Hematopoietic multipotent progenitor cell treated with erythropoietin and hydrocortisone succinate and interleukin-3 and kit ligand, for 6 days (in vitro differentiated cells): ENCODE measurements around the gene IL10RB.
"Not testable (repeated sequence)": the region's sequence is repeated elsewhere in the genome, so short reads cannot be mapped to it uniquely, and the experiment has no call there.

Experiments used
- DNase-seq: peaks from one replicate; pipeline ENCODE4 v3.0.0-alpha.2; 2015

IL10RB gene

GRCh38 chr21:33266050-33266788, at the start of gene IL10RB:
IL10RB (plus strand) TSS chr21:33266367; CDS start chr21:33266466, 99 bp downstream.
- peak; percentile 85 for DNase-seq

GRCh38 chr21:33217138-33217520, 49.0 kb upstream of the IL10RB start:
- no peak for DNase-seq

- DNase-seq: no peak
Observed at GRCh38 chr21:33219300-33219699, 46.9 kb upstream of the IL10RB start.

DNA sequence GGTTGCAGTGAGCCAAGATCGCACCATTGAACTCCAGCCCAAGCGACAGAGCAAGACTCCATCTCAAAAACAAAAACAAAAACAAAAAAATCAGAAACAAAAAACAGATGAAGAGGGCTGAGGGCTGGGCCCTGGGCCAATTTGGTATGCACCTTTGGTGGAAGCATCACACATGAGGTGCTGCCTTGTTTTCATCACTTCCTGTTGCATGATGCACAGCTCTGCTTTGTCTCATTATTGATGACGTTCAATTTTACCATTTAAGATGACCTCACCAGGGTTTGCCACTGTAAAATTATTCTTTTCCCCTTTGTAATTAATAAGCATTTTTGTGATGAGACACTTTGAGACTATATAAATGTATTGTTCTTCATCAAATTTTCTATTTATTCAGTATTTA, 46.2 kb upstream of the IL10RB start:
- DNase-seq: no peak

DNA sequence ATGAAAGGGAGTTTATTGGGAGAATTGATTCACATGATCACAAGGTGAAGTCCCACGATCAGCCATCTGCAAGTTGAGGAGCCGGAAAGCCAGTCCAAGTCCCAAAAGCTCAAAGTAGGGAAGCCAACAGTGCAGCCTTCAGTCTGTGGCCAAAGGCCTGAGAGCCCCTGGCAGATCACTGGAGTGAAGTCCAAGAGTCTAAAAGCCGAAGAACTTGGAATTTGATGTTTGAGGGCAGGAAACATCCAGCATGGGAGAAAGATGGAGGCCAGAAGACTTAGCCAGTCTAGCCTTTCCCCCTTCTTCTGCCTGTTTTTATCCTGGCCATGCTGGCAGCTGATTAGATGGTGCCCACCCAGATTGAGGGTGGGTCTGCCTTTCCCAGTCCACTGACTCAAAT, 40.8 kb upstream of the IL10RB start:
- DNase-seq: not testable (repeated sequence)

GRCh38 chr21:33228455-33228854, 37.7 kb upstream of the IL10RB start:
- no peak for DNase-seq

GRCh38 chr21:33229099-33229783, 36.9 kb upstream of the IL10RB start:
- DNase-seq: no peak

- DNase-seq: peak; percentile 74
Observed at GRCh38 chr21:33229784-33230544, 36.2 kb upstream of the IL10RB start, which contains the start of gene IFNAR2. IFNAR2 (plus strand) TSS chr21:33229938; CDS start chr21:33241923, 11,985 bp downstream.

- DNase-seq: peak; percentile 63
Observed at GRCh38 chr21:33230545-33231324, 35.4 kb upstream of the IL10RB start.

GRCh38 chr21:33231526-33231925, 34.6 kb upstream of the IL10RB start:
- no peak for DNase-seq

DNA sequence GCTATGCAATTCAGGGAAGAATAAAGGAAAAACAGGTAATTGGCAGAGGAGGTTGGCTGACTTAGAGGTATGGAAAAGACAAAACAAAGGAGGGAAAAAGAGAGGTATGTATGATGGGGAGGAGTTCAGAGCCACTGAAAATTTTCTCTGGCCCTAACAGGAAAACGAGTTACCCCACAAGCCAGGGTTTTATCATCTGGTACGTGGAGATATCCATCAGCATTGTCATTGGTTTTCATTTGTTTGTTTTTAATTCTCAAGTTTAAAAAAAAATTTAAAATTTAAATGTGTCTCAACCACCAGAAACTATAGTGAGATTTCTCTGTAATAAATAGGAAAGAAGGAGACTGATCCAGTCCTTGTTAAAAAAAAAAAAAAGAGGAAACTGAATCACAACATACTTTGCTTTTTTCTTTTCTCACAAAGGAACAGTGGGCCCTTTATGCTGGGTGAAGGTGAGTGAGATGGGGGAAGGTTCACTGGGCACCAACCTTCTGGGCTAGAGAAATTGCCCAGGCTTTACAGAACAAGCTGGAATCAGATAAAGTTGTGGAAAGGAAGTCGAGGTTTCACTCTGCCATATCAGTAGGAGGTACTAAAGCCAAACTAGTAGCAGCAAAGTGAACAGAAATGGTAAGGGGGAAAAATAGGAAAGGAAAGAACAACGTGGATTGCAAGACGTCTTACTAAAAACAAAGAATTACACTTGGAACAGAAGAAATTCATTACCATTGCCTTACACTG, 33.7 kb upstream of the IL10RB start:
- peak; percentile 71 for DNase-seq

DNA sequence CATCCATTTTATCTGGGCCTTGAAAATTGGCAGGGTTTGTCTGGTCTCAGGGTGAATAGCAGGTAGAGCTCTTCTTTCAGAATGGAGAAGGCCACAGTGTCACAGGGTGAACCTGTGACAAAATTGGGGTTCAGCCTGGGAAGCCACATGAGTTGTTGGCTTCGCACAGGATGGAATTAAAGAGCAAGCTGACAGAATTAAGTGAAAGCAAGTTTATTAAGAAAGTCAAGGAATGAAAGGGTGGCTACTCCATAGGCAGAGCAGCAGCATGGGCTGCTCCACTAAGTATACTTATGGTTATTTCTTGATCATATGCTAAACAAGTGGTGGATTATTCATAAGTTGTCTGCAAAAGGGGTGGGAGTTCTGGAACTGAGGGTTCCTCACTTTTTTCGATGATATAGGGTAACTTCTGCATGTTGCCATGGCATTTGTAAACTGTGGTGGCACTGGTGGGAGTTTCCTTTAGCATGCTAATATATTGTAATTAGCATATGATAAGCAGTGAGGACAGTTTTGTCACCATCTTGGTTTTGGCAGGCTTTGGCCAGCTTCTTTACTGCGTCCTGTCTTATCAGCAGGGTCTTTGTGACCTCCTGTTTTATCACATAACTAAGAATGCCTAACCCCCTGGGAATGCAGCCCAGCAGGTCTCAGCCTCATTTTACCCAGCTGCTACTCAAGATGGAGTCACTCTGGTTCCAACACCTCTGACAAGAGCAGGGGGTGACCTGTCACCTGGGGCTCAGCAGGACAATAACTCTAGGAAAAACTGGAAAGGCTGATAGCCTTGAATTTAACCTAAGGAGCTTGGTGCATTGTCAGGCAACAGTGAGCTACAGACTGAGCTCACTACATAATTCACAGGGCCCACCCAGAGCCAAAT, 31.3 kb upstream of the IL10RB start:
- DNase-seq: no peak

- DNase-seq: no peak
Observed at GRCh38 chr21:33236013-33236686, 30.0 kb upstream of the IL10RB start.

- no peak for DNase-seq
Observed at GRCh38 chr21:33236766-33237165, 29.4 kb upstream of the IL10RB start.

DNA sequence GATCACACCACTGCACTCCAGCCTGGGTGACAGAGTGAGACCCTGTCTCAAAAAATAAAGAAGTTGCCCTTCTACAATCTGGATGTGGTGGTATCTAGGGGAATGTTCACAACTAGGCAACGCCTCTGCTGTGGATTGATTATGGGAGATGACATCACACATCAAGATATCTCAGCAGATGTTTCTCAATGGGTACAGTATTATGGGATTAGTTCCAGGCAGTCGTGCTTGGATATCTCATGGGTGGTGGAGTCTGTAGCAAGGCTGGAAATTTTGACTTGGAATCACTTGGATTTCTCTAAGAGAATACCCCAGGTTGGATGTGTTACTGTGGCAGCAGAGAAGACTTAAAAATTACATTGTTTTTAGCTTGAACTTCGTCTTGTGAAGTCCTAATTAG, 28.7 kb upstream of the IL10RB start:
- DNase-seq: no peak

DNA sequence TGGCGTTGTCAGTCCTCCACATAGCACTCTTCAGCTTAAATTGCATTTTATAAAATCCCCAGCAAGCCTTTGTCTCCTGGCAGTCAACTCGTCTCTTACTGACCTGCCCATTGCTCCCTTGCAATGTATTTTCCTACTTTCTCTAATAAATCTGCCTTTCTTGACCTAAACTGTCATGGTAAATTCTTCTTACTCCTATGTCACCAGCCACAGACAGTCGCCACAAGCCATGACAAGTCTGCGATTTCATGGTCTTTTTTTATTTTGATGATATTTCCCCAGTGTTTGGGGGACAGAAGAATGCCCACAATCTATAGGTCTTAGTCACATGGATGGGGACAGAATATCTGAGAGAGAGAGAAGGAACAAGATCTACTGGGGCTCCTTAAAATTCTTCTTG, 28.0 kb upstream of the IL10RB start:
- no peak for DNase-seq

GRCh38 chr21:33238565-33239255, 27.5 kb upstream of the IL10RB start:
- no peak for DNase-seq

DNA sequence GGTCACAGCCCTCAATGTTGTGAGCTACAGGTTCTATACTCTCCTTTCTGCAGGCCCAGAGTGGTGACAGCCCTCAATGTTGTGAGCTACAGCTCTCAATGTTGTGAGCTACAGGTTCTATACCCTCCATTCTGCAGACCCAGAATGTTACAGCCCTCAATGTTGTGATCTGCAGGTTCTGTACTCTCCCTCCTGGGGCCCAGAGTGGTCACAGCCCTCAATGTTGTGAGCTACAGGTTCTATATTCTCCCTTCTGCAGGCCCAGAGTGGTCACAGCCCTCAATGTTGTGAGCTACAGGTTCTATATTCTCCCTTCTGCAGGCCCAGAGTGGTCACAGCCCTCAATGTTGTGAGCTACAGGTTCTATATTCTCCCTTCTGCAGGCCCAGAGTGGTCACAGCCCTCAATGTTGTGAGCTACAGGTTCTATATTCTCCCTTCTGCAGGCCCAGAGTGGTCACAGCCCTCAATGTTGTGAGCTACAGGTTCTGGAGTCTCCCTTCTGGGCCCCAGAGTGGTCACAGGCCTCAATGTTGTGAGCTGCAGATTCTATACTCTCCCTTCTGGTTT, 26.5 kb upstream of the IL10RB start:
- not testable (repeated sequence) for DNase-seq

DNA sequence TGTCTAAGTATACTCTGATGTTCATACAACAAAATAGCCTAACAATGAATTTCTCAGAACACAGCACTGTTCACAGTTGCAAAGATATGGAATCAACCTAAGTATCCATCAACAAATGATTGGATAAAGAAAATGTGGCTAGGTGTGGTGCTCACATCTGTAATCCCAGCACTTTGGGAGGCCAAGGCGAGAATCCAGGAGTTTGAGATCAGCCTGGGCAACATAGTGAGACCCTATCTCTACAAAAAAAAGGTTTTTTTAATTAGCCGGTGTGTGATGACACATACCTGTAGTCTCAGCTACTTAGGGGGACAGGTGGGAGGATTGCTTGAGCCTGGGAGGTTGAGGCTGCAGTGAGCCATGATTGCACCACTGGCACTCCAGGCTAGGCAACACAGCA, 25.8 kb upstream of the IL10RB start:
- DNase-seq: no peak
